ENCODE data around the gene PLEKHA6.

Gene PLEKHA6

GRCh38 chr1:204259196-204259595, 100.5 kb downstream of the PLEKHA6 start:
- Histone ChIP-seq H3K27ac (no peak overlapping the region), H3K4me3 (no peak overlapping the region)
- DNase-seq (ENCODE audit: low spot score), result no peak
- TF ChIP-seq, protein P1, sequence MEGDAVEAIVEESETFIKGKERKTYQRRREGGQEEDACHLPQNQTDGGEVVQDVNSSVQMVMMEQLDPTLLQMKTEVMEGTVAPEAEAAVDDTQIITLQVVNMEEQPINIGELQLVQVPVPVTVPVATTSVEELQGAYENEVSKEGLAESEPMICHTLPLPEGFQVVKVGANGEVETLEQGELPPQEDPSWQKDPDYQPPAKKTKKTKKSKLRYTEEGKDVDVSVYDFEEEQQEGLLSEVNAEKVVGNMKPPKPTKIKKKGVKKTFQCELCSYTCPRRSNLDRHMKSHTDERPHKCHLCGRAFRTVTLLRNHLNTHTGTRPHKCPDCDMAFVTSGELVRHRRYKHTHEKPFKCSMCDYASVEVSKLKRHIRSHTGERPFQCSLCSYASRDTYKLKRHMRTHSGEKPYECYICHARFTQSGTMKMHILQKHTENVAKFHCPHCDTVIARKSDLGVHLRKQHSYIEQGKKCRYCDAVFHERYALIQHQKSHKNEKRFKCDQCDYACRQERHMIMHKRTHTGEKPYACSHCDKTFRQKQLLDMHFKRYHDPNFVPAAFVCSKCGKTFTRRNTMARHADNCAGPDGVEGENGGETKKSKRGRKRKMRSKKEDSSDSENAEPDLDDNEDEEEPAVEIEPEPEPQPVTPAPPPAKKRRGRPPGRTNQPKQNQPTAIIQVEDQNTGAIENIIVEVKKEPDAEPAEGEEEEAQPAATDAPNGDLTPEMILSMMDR (IDR thresholded peaks at IDR 0.05), result no peak

DNA sequence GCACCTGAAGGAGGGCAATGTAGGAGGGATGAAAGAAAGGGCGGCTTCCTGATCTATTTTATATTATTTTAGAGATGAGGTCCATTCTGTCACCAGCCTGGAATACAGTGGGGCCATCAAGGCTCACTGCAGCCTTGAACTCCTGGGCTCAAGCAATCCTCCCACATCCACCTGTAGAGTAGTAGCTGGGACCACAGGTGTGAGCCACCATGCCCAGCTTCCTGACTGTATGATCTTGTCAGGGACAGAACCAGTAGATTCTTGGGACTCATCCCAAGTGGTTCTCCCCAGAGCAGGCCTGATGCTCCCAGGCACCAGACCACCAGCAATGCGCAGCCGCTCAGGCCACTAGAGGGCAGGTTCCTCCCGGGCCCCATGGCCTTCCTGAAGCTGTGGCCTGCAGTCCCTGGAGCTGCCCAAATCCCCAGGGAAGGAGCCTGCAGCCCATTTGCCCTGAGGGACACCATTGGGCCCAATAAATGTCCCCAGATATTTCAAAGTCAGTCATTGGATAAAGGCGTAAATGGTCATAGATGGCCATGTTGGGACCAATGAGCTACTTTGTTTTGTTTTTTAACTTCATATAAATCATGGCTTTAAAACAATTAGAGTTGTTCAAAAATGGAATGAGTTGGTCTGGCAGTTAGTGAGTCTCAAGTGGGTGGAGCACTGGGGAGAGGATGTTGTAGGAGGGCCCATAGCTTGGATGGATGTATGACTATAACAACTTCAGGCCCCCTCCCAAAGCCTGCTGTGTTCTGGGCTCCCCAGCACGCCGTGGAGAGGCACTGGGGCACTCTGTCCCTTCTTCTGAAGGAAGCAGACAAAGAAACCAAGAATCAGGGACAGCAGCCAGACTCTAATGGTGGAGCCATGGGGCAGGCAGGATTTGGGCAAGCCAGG, 101.3 kb downstream of the PLEKHA6 start:
- no peak overlapping the region for H3K27ac ChIP-seq
- no peak overlapping the region for H3K4me3 ChIP-seq
- TF ChIP-seq, protein P1 (IDR thresholded peaks at IDR 0.05), result no peak
- no peak for DNase-seq (ENCODE audit: low spot score)

DNA sequence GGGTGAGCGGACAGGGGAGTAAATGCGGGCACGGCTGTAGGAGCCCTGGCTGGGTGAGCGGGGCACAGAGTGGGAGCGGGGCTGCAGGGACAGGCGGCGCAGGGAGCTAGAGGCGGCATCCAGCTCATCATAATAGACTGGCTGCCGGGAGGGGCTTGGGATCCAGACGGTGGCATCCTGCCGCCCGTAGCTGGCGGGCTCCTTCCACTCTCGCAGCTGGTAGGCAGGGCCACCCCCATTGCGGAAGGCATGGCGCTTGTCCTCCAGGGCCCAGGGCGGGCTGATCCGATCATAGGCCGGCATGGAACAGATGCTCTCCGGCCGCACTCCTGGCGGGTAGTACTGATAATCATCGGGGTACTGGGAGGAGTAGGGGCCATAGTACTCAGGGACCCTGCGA, 102.3 kb downstream of the PLEKHA6 start:
- DNase-seq (ENCODE audit: low spot score), result no peak
- no peak overlapping the region for H3K4me3 ChIP-seq
- H3K27ac ChIP-seq, result no peak overlapping the region
- TF ChIP-seq, protein P1 (IDR thresholded peaks at IDR 0.05), result no peak

DNA sequence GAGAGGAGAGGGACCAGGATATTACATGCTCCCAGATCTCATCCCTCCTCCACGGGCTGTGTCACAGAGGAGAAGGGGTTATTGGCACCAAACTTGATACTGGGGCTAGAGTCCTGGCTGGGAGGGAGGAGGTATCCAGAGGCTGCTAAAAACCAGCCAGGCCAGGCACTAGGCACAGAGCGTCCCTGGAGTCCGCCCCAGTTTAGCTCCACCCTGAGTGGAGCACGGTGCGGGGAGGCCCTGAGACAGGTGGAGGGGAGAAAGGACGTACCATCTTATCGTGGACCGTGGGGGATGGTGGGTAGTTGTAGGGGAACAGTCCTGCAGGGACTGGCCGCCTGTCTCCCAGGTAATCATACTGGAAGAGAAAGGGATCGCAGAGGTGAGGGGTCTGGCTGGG, 103.2 kb downstream of the PLEKHA6 start:
- TF ChIP-seq, protein P1 (IDR thresholded peaks at IDR 0.05), result no peak
- Histone ChIP-seq H3K4me3 (no peak overlapping the region), H3K27ac (peak overlapping the region in 1 of 2 donors; percentile 54)
- DNase-seq (ENCODE audit: low spot score), result no peak

DNA sequence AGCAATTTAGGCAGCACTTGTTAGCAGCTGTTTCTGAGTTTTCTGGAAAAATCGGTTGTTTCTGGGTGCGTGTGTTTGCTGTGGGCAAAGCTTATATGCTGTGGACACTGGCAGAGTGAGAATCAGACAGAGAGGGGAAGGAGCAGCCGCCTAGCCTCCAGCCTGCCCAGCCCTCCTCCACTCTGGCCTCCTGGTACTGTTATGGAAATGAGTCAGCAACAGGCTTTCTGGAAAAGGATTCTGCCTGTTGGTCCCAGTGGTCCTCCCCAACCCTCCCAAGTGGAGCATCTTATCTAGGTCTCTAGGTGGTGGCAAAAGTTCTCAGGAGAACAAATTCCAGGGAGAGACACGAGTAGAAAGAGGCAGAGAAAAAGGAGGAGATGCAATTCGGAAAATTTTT, 103.8 kb downstream of the PLEKHA6 start:
- TF ChIP-seq, protein P1 (IDR thresholded peaks at IDR 0.05), result no peak
- no peak for DNase-seq (ENCODE audit: low spot score)
- Histone ChIP-seq H3K4me3 (no peak overlapping the region), H3K27ac (peak overlapping the region in 1 of 2 donors; percentile 54)

- H3K27ac ChIP-seq, result no peak overlapping the region
- TF ChIP-seq, protein P1 (IDR thresholded peaks at IDR 0.05), result no peak
- DNase-seq (ENCODE audit: low spot score), result no peak
- H3K4me3 ChIP-seq, result no peak overlapping the region
Observed at GRCh38 chr1:204255225-204255624, 104.5 kb downstream of the PLEKHA6 start.
